T-cell (primary cell): ENCODE results near the gene ZNF569. TPM values are rescaled to one million over a fixed set of nuclear protein-coding genes. Genes with fewer than 3 reads are reported as not detected.

Source experiments
- total RNA-seq, 35 experiments: library from RNA in 6 of 35; stranded (reverse) in 6 of 35; fragments of 120-200 nt in 1 of 35; gene quantifications; one replicate each; pipeline versions ENCODE4 v1.2.1 to v1.2.4 and lab custom pipeline; 2013 to 2026

ZNF569 gene
- total RNA-seq, 5 donors from 2014 or later (not counting 1 experiment from before 2014, with no cell fraction given): 5.6 to 10.8 (median 9.4) TPM

Other genes starting within 250 kb of the ZNF569 start
- gene ZNF383, start 249.2 kb downstream of the ZNF569 start, total RNA-seq: 10 to 100 TPM; 11.7 to 25.9 (median 24.2) TPM
- 10 to 100 TPM in 1 of 5 donors, 1 to 10 TPM in 4; 8.1 to 10.3 (median 8.7) TPM for gene ZNF527, start 96.3 kb downstream of the ZNF569 start, total RNA-seq
- gene ZNF570, start 1.9 kb upstream of the ZNF569 start, total RNA-seq: 10 to 100 TPM in 4 of 5 donors, 1 to 10 TPM in 1; 8.6 to 14.6 (median 12.5) TPM
- gene ZNF793, start 39.5 kb upstream of the ZNF569 start, total RNA-seq: 10 to 100 TPM in 2 of 5 donors, 1 to 10 TPM in 3; 3.1 to 11.1 (median 8.6) TPM
- gene ZNF571, start 127.3 kb upstream of the ZNF569 start, total RNA-seq: 10 to 100 TPM in 3 of 5 donors, 1 to 10 TPM in 2; 6.4 to 16.4 (median 10.1) TPM
- gene ZNF540, start 127.4 kb upstream of the ZNF569 start, total RNA-seq: 10 to 100 TPM; 11.7 to 14.7 (median 13.8) TPM
- 10 to 100 TPM in 4 of 5 donors, 1 to 10 TPM in 1; 7.7 to 17.4 (median 15.0) TPM for gene ZFP30, start 188.0 kb upstream of the ZNF569 start, total RNA-seq